Mesenchymal stem cell (in vitro differentiated cells and primary cell): ENCODE measurements around the gene MYO9A.

Experiments
- DNase-seq: peaks from one replicate; pipeline ENCODE4 v3.0.0-alpha.2; 2013
- H2AFZ ChIP-seq: one replicate; pipeline ENCODE4 v1.6.1; 2013; ENCODE audit warnings: low read depth, mild to moderate bottlenecking, control low read depth, inconsistent platforms, low read length, moderate library complexity
- H2AK5ac ChIP-seq: 2 replicates; pipeline ENCODE4 v1.6.1; 2013; ENCODE audit warnings: low read length, moderate library complexity, mild to moderate bottlenecking, inconsistent platforms; ENCODE audit not compliant: severe bottlenecking
- H2BK120ac ChIP-seq: one replicate; pipeline ENCODE4 v1.6.1; 2013; ENCODE audit warnings: low read depth, mild to moderate bottlenecking, inconsistent platforms, low read length, moderate library complexity
- H2BK12ac ChIP-seq, 2 experiments: one replicate each; pipeline ENCODE4 v1.6.1; 2013; ENCODE audit warnings: inconsistent platforms in 2 of 2, low read length in 2 of 2, mild to moderate bottlenecking in 2 of 2, moderate library complexity in 2 of 2, control low read depth in 1 of 2
- H2BK15ac ChIP-seq: one replicate; pipeline ENCODE4 v1.6.1; 2013; ENCODE audit warnings: mild to moderate bottlenecking, low read depth, inconsistent platforms; ENCODE audit not compliant: poor library complexity, severe bottlenecking
- H2BK5ac ChIP-seq: 2 replicates; pipeline ENCODE4 v1.6.1; 2013; ENCODE audit warnings: low read depth, mild to moderate bottlenecking, low read length, control low read depth, inconsistent platforms; ENCODE audit not compliant: poor library complexity, severe bottlenecking
- H3K14ac ChIP-seq, 2 experiments: one replicate each; pipeline ENCODE4 v1.6.1; 2013; ENCODE audit warnings: inconsistent platforms in 2 of 2, low read length in 2 of 2, control low read depth in 1 of 2, mild to moderate bottlenecking in 1 of 2, moderate library complexity in 1 of 2
- H3K18ac ChIP-seq, 2 experiments: one replicate each; pipeline ENCODE4 v1.6.1; 2013; ENCODE audit warnings: inconsistent platforms in 2 of 2, low read length in 2 of 2, control low read depth in 1 of 2, low read depth in 1 of 2, mild to moderate bottlenecking in 1 of 2
- H3K23ac ChIP-seq, 2 experiments: one replicate each; pipeline ENCODE4 v1.6.1; 2013; ENCODE audit warnings: inconsistent platforms in 2 of 2, low read length in 2 of 2, mild to moderate bottlenecking in 2 of 2, moderate library complexity in 2 of 2, control low read depth in 1 of 2
- H3K27ac ChIP-seq: 2 replicates; pipeline ENCODE4 v1.5.1; 2013; ENCODE audit warnings: mild to moderate bottlenecking, moderate library complexity, low read length, control low read depth, inconsistent platforms; ENCODE audit not compliant: poor library complexity, severe bottlenecking
- H3K27me3 ChIP-seq, 2 experiments: 2 replicates each; pipeline versions ENCODE4 v1.6.1 to v1.7.0; 2013; ENCODE audit warnings: low read length in 2 of 2, mild to moderate bottlenecking in 2 of 2, moderate library complexity in 2 of 2, control low read depth in 1 of 2, inconsistent platforms in 1 of 2; ENCODE audit not compliant: control insufficient read depth in 1 of 2, insufficient read depth in 1 of 2
- H3K36me3 ChIP-seq, 2 experiments: 2 replicates each; pipeline versions ENCODE4 v1.6.1 to v1.7.0; 2013; ENCODE audit warnings: low read length in 2 of 2, control low read depth in 1 of 2, inconsistent platforms in 1 of 2, low read depth in 1 of 2, mild to moderate bottlenecking in 1 of 2; ENCODE audit not compliant: insufficient read depth in 2 of 2, control insufficient read depth in 1 of 2
- H3K4ac ChIP-seq, 2 experiments: one replicate each; pipeline ENCODE4 v1.6.1; 2013; ENCODE audit warnings: inconsistent platforms in 2 of 2, low read length in 2 of 2, mild to moderate bottlenecking in 2 of 2, moderate library complexity in 2 of 2, control low read depth in 1 of 2, low read depth in 1 of 2
- H3K4me1 ChIP-seq: 2 replicates; pipeline ENCODE4 v1.6.1; 2013; ENCODE audit warnings: low read depth, low read length, control low read depth; ENCODE audit not compliant: control insufficient read depth, insufficient read depth
- H3K4me2 ChIP-seq: 2 replicates; pipeline ENCODE4 v1.6.1; 2013; ENCODE audit warnings: low read length, mild to moderate bottlenecking, inconsistent platforms; ENCODE audit not compliant: poor library complexity, severe bottlenecking
- H3K4me3 ChIP-seq, 2 experiments: 2 replicates each; pipeline versions ENCODE4 v1.5.1 to v1.7.0; 2013; ENCODE audit warnings: low read length in 2 of 2, mild to moderate bottlenecking in 2 of 2, control low read depth in 1 of 2, low read depth in 1 of 2; ENCODE audit not compliant: insufficient read depth in 1 of 2
- H3K79me1 ChIP-seq: replicated peaks from 2 replicates; pipeline ENCODE4 v1.6.1; 2013; ENCODE audit warnings: mild to moderate bottlenecking, control low read depth, low read length, inconsistent platforms; ENCODE audit not compliant: poor library complexity, severe bottlenecking
- H3K9ac ChIP-seq: 2 replicates; pipeline ENCODE4 v1.7.0; 2013; ENCODE audit warnings: mild to moderate bottlenecking, low read length, moderate library complexity
- H3K9me3 ChIP-seq: 2 replicates; pipeline ENCODE4 v1.7.0; 2013; ENCODE audit warnings: mild to moderate bottlenecking, low read length; ENCODE audit not compliant: control insufficient read depth
- H4K8ac ChIP-seq: one replicate; pipeline ENCODE4 v1.6.1; 2013; ENCODE audit warnings: inconsistent platforms, mild to moderate bottlenecking, low read length, moderate library complexity
- H4K91ac ChIP-seq: one replicate; pipeline ENCODE4 v1.6.1; 2013; ENCODE audit warnings: mild to moderate bottlenecking, low read length, inconsistent platforms
- WGBS: methylation state at CpG from one replicate; pipeline ENCODE4 v1.1.7; 2013; ENCODE audit warnings: mixed read lengths; 5-methylcytosine and 5-hydroxymethylcytosine counted together

The MYO9A gene

GRCh38 chr15:71784719-71785118 lies 333.2 kb downstream of the MYO9A start:
- H2BK5ac ChIP-seq: peak overlapping the region; percentile 47
- no peak overlapping the region for H2BK15ac ChIP-seq
- no peak overlapping the region for H3K9ac ChIP-seq
- no peaks in the 10 kb centered on the region for H3K36me3 ChIP-seq
- H3K4me2 ChIP-seq: no peak overlapping the region
- no peaks in the 10 kb centered on the region for H3K9me3 ChIP-seq
- H3K14ac ChIP-seq: no peak overlapping the region
- peaks cover 16% of the 10 kb centered on the region for H3K4me1 ChIP-seq
- H3K27ac ChIP-seq: no peak overlapping the region
- no peaks in the 10 kb centered on the region for H3K79me1 ChIP-seq
- H3K4ac ChIP-seq: no peak overlapping the region
- no peak overlapping the region for H2BK120ac ChIP-seq
- H2BK12ac ChIP-seq: no peak overlapping the region
- no peak overlapping the region for H4K8ac ChIP-seq
- no peak overlapping the region for H3K4me3 ChIP-seq
- no peak overlapping the region for H2AFZ ChIP-seq
- no peak overlapping the region for H4K91ac ChIP-seq
- no peak for DNase-seq
- H3K18ac ChIP-seq: no peak overlapping the region
- H3K27me3 ChIP-seq: peaks cover 0 to 8% of the 10 kb centered on the region in 2 experiments
- 74% methylated on average over 6 of the region's 6 CpGs for WGBS
- no peak overlapping the region for H3K23ac ChIP-seq
- H2AK5ac ChIP-seq: no peak overlapping the region

- Histone ChIP-seq H3K79me1 (peaks cover under 1% of the 10 kb centered on the region), H3K4me3 (no peak overlapping the region), H3K4me2 (no peak overlapping the region), H3K23ac (no peak overlapping the region), H2AFZ (no peak overlapping the region), H2BK15ac (no peak overlapping the region), H3K9me3 (no peaks in the 10 kb centered on the region), H3K14ac (no peak overlapping the region), H3K4me1 (peaks cover 16% of the 10 kb centered on the region), H3K4ac (no peak overlapping the region), H2AK5ac (peak overlapping the region; percentile 9), H4K8ac (no peak overlapping the region), H4K91ac (no peak overlapping the region), H2BK120ac (no peak overlapping the region), H3K9ac (no peak overlapping the region), H3K27me3 (peaks cover 0 to 4% of the 10 kb centered on the region in 2 experiments), H3K36me3 (peaks cover 3 to 7% of the 10 kb centered on the region in 2 experiments), H3K27ac (no peak overlapping the region), H3K18ac (no peak overlapping the region), H2BK5ac (no peak overlapping the region), H2BK12ac (no peak overlapping the region)
- WGBS: 100% methylated on average over 2 of the region's 10 CpGs
- no peak for DNase-seq
Measured at GRCh38 chr15:71782422-71783165, 335.4 kb downstream of the MYO9A start.

GRCh38 chr15:71781965-71782265 lies 336.0 kb downstream of the MYO9A start:
- Histone ChIP-seq H3K18ac (no peak overlapping the region), H2BK12ac (no peak overlapping the region), H3K4me3 (no peak overlapping the region), H2AK5ac (peak overlapping the region; percentile 12), H4K91ac (no peak overlapping the region), H3K23ac (no peak overlapping the region), H2AFZ (no peak overlapping the region), H2BK15ac (no peak overlapping the region), H2BK120ac (no peak overlapping the region), H3K79me1 (peaks cover 3% of the 10 kb centered on the region), H3K9ac (no peak overlapping the region), H3K4me1 (peaks cover 20% of the 10 kb centered on the region), H3K4me2 (no peak overlapping the region), H3K4ac (no peak overlapping the region), H3K27ac (no peak overlapping the region), H3K9me3 (no peaks in the 10 kb centered on the region), H3K14ac (no peak overlapping the region), H2BK5ac (no peak overlapping the region), H4K8ac (no peak overlapping the region), H3K27me3 (peaks cover 0 to 4% of the 10 kb centered on the region in 2 experiments), H3K36me3 (peaks cover 3 to 13% of the 10 kb centered on the region in 2 experiments)
- WGBS: 90% methylated on average over 6 of the region's 8 CpGs
- no peak for DNase-seq

GRCh38 chr15:71781179-71781964 lies 336.6 kb downstream of the MYO9A start:
- H2BK5ac ChIP-seq: no peak overlapping the region
- peak overlapping the region; percentile 66 for H3K27ac ChIP-seq
- peaks cover 3 to 13% of the 10 kb centered on the region in 2 experiments for H3K36me3 ChIP-seq
- H2BK15ac ChIP-seq: no peak overlapping the region
- H2AK5ac ChIP-seq: peak overlapping the region; percentile 12
- no peaks in the 10 kb centered on the region for H3K9me3 ChIP-seq
- H3K4me2 ChIP-seq: no peak overlapping the region
- no peak overlapping the region for H3K9ac ChIP-seq
- no peak overlapping the region for H3K14ac ChIP-seq
- no peak overlapping the region for H3K23ac ChIP-seq
- H3K4me1 ChIP-seq: peaks cover 20% of the 10 kb centered on the region
- no peak for DNase-seq
- H4K8ac ChIP-seq: no peak overlapping the region
- no peak overlapping the region for H3K4me3 ChIP-seq
- no peak overlapping the region for H2AFZ ChIP-seq
- H3K18ac ChIP-seq: no peak overlapping the region
- H3K4ac ChIP-seq: no peak overlapping the region
- no peak overlapping the region for H4K91ac ChIP-seq
- WGBS: 86% methylated on average over 9 of the region's 9 CpGs
- H2BK12ac ChIP-seq: no peak overlapping the region
- peaks cover 3% of the 10 kb centered on the region for H3K79me1 ChIP-seq
- peaks cover 0 to 4% of the 10 kb centered on the region in 2 experiments for H3K27me3 ChIP-seq
- no peak overlapping the region for H2BK120ac ChIP-seq
